Tibial nerve (tissue), 4 donors: ENCODE data around the gene USP24. TPM values are rescaled to one million over a fixed set of nuclear protein-coding genes. Genes with fewer than 3 reads are reported as not detected.

Experiments
- DNase-seq, 2 donors: peaks; one replicate each; pipeline ENCODE4 v3.0.0-alpha.2; 2019; ENCODE audit warnings: low spot score in 2 of 2
- H3K27ac ChIP-seq, 4 donors: fragments of 200-600 bp; sonication (generic) in 3 of 4; one replicate each; pipeline ENCODE4 v1.5.1; 2017 to 2019; ENCODE audit warnings: mild to moderate bottlenecking in 1 of 4
- H3K27me3 ChIP-seq, 2 donors: fragments of 200-600 bp; sonication (generic) in 1 of 2; one replicate each; pipeline versions ENCODE4 v1.5.1 to v1.6.0; 2017 to 2019
- H3K36me3 ChIP-seq, 3 donors: fragments of 200-600 bp; sonication (generic); one replicate each; pipeline ENCODE4 v1.5.1; 2018 to 2019
- H3K4me1 ChIP-seq, 4 donors: fragments of 200-600 bp; sonication (generic) in 3 of 4; one replicate each; pipeline ENCODE4 v1.5.1; 2017 to 2019
- H3K4me3 ChIP-seq, 4 donors: fragments of 200-600 bp; sonication (generic) in 3 of 4; one replicate each; pipeline ENCODE4 v1.5.1; 2017 to 2019; ENCODE audit warnings: mild to moderate bottlenecking in 1 of 4, moderate library complexity in 1 of 4
- H3K9me3 ChIP-seq, 4 donors: fragments of 200-600 bp; sonication (generic) in 3 of 4; one replicate each; pipeline ENCODE4 v1.5.1; 2017 to 2019
- EP300 ChIP-seq, 2 donors: sonication (generic); formaldehyde crosslinking; IDR thresholded peaks; one replicate each; pipeline ENCODE4 v1.6.1; 2017; ENCODE audit warnings: antibody characterized with exemption in 2 of 2, mild to moderate bottlenecking in 1 of 2
- POLR2A ChIP-seq, 2 donors: fragments of 450-650 bp; IDR thresholded peaks; one replicate each; pipeline ENCODE4 v1.6.1; 2017; ENCODE audit warnings: antibody characterized with exemption in 2 of 2, mild to moderate bottlenecking in 2 of 2, moderate library complexity in 2 of 2
- WGBS, 2 donors: methylation state at CpG; one replicate each; pipeline ENCODE4 v1.1.5; 2018; 5-methylcytosine and 5-hydroxymethylcytosine counted together
- total RNA-seq, 4 donors: library from RNA; depleted of rRNA; stranded (reverse); fragments of >200 nt; gene quantifications; one replicate each; pipeline ENCODE4 v1.1.0, GENCODE V29; 2016
- TF ChIP-seq, protein P1 (sequence below), 5 experiments: fragments of 200-600 bp in 3 of 5; fragments of 450-650 bp in 2 of 5; sonication (generic) in 3 of 5; IDR thresholded peaks; one replicate each; pipeline ENCODE4 v1.5.1; 2016 to 2019; ENCODE audit warnings: antibody characterized with exemption in 5 of 5, mild to moderate bottlenecking in 3 of 5, moderate library complexity in 2 of 5

Gene USP24
- total RNA-seq, 4 donors from 2014 or later, result 46.8 to 63.8 (median 55.7) TPM

DNA sequence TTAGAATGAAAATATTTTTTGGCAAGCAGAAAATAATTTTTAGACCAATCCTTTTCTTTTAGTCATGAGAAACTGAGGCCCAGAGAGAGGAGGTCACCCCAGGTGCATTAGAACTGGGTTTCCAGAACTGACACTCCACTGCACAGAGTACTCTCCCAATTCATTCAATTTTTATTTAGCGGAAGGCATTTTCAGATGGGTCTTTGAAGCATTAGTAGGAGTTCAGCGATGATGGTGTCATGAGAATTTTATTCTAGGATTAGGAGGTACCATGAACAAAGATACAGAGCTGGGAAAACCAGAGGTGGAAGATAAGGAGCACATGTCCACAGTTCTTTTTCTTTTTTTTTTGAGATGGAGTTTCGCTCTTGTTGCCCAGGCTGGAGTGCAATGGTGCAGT lies 173.6 kb downstream of the USP24 start:
- TF ChIP-seq, protein P1, sequence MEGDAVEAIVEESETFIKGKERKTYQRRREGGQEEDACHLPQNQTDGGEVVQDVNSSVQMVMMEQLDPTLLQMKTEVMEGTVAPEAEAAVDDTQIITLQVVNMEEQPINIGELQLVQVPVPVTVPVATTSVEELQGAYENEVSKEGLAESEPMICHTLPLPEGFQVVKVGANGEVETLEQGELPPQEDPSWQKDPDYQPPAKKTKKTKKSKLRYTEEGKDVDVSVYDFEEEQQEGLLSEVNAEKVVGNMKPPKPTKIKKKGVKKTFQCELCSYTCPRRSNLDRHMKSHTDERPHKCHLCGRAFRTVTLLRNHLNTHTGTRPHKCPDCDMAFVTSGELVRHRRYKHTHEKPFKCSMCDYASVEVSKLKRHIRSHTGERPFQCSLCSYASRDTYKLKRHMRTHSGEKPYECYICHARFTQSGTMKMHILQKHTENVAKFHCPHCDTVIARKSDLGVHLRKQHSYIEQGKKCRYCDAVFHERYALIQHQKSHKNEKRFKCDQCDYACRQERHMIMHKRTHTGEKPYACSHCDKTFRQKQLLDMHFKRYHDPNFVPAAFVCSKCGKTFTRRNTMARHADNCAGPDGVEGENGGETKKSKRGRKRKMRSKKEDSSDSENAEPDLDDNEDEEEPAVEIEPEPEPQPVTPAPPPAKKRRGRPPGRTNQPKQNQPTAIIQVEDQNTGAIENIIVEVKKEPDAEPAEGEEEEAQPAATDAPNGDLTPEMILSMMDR (IDR thresholded peaks at IDR 0.05), result no peak
- no peak for DNase-seq
- H3K27me3 ChIP-seq, result peaks cover 0 to 57% of the 10 kb centered on the region in 2 donors
- H3K9me3 ChIP-seq, result no peaks in the 10 kb centered on the region
- no peak overlapping the region for H3K27ac ChIP-seq
- H3K36me3 ChIP-seq, result no peaks in the 10 kb centered on the region
- peaks cover 0 to 17% (median 0%) of the 10 kb centered on the region in 4 donors for H3K4me1 ChIP-seq
- 65 to 75% methylated on average over 3 of the region's 3 CpGs for WGBS, 2 donors
- H3K4me3 ChIP-seq, result no peak overlapping the region

DNA sequence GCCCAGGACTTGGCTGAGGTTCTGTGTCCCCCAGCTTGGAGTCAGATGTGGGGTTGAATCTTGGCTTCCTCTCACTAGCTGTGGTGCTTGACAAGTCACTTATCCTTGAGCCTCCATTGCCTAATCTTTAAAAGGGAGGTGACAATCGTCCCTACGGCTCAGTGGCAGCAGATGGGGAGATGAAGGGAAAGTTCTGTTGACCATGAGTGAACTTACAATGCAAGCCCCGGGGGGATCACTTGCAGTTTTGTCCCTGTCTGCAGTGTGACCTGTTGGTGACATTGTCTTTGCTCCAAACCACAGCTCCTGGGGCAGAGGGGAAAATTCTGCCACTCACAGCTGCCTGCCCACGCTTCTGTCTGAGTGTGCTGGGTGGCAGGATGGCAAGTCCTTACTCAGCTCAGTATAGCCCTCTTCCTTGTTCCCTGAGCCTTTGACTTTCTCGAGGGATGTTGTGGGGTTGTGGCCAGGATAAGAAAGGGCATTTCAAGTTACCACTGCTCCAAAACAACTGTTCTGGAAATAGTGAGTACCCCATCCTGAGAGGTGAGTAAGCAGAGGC lies 174.2 kb downstream of the USP24 start:
- no peak overlapping the region for H3K4me3 ChIP-seq
- no peaks in the 10 kb centered on the region for H3K36me3 ChIP-seq
- WGBS, 2 donors, result 42 to 43% methylated on average over 5 of the region's 5 CpGs

DNA sequence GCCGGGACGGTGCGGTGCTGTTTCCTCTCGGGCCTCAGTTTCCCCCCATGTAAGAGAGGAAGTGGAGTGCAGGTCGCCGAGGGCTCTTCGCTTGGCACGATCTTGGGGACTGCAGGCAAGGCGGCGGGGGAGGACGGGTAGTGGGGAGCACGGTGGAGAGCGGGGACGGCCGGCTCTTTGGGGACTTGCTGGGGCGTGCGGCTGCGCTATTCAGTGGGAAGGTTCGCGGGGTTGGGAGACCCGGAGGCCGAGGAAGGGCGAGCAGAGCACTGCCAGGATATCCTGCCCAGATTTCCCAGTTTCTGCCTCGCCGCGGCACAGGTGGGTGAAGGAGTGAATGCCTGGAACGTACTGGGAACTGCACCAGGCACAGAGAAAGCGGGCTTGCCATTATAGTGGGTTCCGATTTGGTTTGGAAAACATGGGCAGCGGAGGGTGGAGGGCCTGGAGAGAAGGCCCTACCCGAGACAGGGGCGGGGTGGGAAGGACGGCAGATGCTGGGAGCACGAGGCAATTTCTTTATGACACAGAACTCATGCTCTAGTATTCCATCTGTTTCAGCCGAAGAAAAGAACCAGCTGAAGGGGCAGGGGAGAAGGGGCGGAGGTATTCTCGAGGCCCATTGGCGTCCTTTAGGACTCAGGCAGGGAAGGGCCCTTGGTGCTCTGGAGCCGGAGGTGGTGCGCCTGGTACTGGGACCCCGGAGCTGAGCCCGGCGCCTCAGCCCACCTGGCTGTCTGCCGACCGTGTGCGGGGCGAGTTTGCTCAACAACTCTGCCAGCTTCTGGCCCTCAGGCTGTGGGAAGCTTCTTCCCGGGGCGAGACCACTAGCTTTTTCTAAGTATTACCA lies 174.9 kb downstream of the USP24 start:
- H3K36me3 ChIP-seq, result no peaks in the 10 kb centered on the region
- H3K9me3 ChIP-seq, result no peaks in the 10 kb centered on the region
- no peak overlapping the region for H3K27ac ChIP-seq
- 3 to 14% methylated on average over 27 to 38 of the region's 49 CpGs for WGBS, 2 donors
- H3K4me1 ChIP-seq, result peaks cover 0 to 17% (median 0%) of the 10 kb centered on the region in 4 donors
- TF ChIP-seq EP300 (IDR thresholded peaks at IDR 0.05) (no peak), POLR2A (IDR thresholded peaks at IDR 0.05) (no peak)
- TF ChIP-seq, protein P1 (IDR thresholded peaks at IDR 0.05), result no peak
- H3K27me3 ChIP-seq, result peaks cover 0 to 65% of the 10 kb centered on the region in 2 donors
- DNase-seq, result no peak
- peak overlapping the region in 3 of 4 donors; percentile 2 to 46 (median 22) for H3K4me3 ChIP-seq

More for the DNA sequence above, 174.2 kb downstream of the USP24 start:
- H3K4me1 ChIP-seq, result peaks cover 0 to 17% (median 0%) of the 10 kb centered on the region in 4 donors
- H3K27ac ChIP-seq, result no peak overlapping the region
- TF ChIP-seq POLR2A (IDR thresholded peaks at IDR 0.05) (no peak), EP300 (IDR thresholded peaks at IDR 0.05) (no peak)
- TF ChIP-seq, protein P1 (IDR thresholded peaks at IDR 0.05), result no peak
- peaks cover 0 to 63% of the 10 kb centered on the region in 2 donors for H3K27me3 ChIP-seq
- H3K9me3 ChIP-seq, result no peaks in the 10 kb centered on the region
- no peak for DNase-seq

DNA sequence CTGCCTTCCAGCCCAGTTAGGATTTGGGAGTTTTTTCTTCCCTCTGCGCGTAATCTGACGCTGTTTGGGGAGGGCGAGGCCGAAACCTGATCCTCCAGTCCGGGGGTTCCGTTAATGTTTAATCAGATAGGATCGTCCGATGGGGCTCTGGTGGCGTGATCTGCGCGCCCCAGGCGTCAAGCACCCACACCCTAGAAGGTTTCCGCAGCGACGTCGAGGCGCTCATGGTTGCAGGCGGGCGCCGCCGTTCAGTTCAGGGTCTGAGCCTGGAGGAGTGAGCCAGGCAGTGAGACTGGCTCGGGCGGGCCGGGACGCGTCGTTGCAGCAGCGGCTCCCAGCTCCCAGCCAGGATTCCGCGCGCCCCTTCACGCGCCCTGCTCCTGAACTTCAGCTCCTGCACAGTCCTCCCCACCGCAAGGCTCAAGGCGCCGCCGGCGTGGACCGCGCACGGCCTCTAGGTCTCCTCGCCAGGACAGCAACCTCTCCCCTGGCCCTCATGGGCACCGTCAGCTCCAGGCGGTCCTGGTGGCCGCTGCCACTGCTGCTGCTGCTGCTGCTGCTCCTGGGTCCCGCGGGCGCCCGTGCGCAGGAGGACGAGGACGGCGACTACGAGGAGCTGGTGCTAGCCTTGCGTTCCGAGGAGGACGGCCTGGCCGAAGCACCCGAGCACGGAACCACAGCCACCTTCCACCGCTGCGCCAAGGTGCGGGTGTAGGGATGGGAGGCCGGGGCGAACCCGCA lies 175.7 kb downstream of the USP24 start, which contains the start of gene PCSK9:
PCSK9 (plus strand) TSS at position 207 of the 741 bp plus-strand sequence; CDS start at position 497, 290 bp downstream.
- Histone ChIP-seq H3K36me3 (no peaks in the 10 kb centered on the region), H3K9me3 (no peaks in the 10 kb centered on the region), H3K27ac (no peak within 1 kb of the TSS), H3K4me3 (peak within 1 kb of the TSS in 3 of 4 donors; percentile 2 to 46 (median 22)), H3K27me3 (peaks cover 0 to 65% of the 10 kb centered on the region in 2 donors), H3K4me1 (peaks cover 0 to 17% (median 0%) of the 10 kb centered on the region in 4 donors)
- no peak for DNase-seq
- 3 to 4% methylated on average over 18 of the region's 67 CpGs for WGBS, 2 donors
- TF ChIP-seq, protein P1 (IDR thresholded peaks at IDR 0.05), result no peak
- TF ChIP-seq EP300 (IDR thresholded peaks at IDR 0.05) (no peak), POLR2A (IDR thresholded peaks at IDR 0.05) (no peak)
